Glutamatergic neuron (in vitro differentiated cells): ENCODE measurements around the gene TRAK1. TPM values are rescaled to one million over a fixed set of nuclear protein-coding genes. Genes with fewer than 3 reads are reported as not detected.
A peak's percentile ranks its signal among the peaks of the same experiment; 100 is the strongest.
"Not testable (repeated sequence)": the region's sequence is repeated elsewhere in the genome, so short reads cannot be mapped to it uniquely, and the experiment has no call there.

Experiments used
- DNase-seq: peaks from one replicate; pipeline ENCODE4 v3.0.0; 2022
- H3K27ac Mint-ChIP-seq: one replicate; pipeline ENCODE4 v1.8.0; 2020; ENCODE audit warnings: mild to moderate bottlenecking, mixed read lengths, inconsistent platforms; ENCODE audit not compliant: unreplicated experiment
- H3K27me3 Mint-ChIP-seq: one replicate; pipeline ENCODE4 v1.8.0; 2020; ENCODE audit warnings: mild to moderate bottlenecking, moderate library complexity, mixed read lengths, inconsistent platforms; ENCODE audit not compliant: unreplicated experiment
- H3K36me3 Mint-ChIP-seq: one replicate; pipeline ENCODE4 v1.8.0; 2020; ENCODE audit warnings: mild to moderate bottlenecking, mixed read lengths, inconsistent platforms; ENCODE audit not compliant: unreplicated experiment
- H3K4me1 Mint-ChIP-seq: one replicate; pipeline ENCODE4 v1.8.0; 2020; ENCODE audit warnings: mild to moderate bottlenecking, low read depth, mixed read lengths, inconsistent platforms; ENCODE audit not compliant: unreplicated experiment
- H3K4me3 Mint-ChIP-seq: one replicate; pipeline ENCODE4 v1.8.0; 2020; ENCODE audit warnings: mild to moderate bottlenecking, mixed read lengths, inconsistent platforms; ENCODE audit not compliant: unreplicated experiment
- H3K9me3 Mint-ChIP-seq: one replicate; pipeline ENCODE4 v1.8.0; 2020; ENCODE audit warnings: mild to moderate bottlenecking, moderate library complexity, mixed read lengths, inconsistent platforms; ENCODE audit not compliant: unreplicated experiment
- CTCF ChIP-seq: fragments of 200-600 bp; sonication (generic); IDR thresholded peaks from one replicate; pipeline ENCODE4 v1.5.0; 2021; ENCODE audit not compliant: partially characterized antibody, unreplicated experiment
- long read RNA-seq: library from polyadenylated mRNA; unstranded; transcript quantifications from one replicate; pipeline ENCODE4 v2.0.0, GENCODE V29; 2020; ENCODE audit not compliant: unreplicated experiment
- total RNA-seq: library from RNA; stranded (reverse); fragmentation: NEBNext Ultra II Directional; extraction: Animal tissue kit (Norgen Biotek cat#: 25700); gene quantifications from one replicate; pipeline ENCODE4 v1.2.1, GENCODE V29; 2021; ENCODE audit not compliant: unreplicated experiment

Gene TRAK1
- total RNA-seq = 308 TPM
- long read RNA-seq, partial matches to known transcripts = 18 of 33 reads
- long read RNA-seq, other reads (novel, unspliced or antisense) = 15 of 33 reads

GRCh38 chr3:42090973-42091731 lies at the start of gene TRAK1:
TSS of gene TRAK1 (plus strand) at chr3:42091357. CDS start at chr3:42091470, 113 bp downstream.
- Mint-ChIP-seq H3K36me3 (peaks cover 18% of the 10 kb centered on the region), H3K4me3 (peak within 1 kb of the TSS; percentile 69), H3K27ac (peak within 1 kb of the TSS; percentile 75), H3K4me1 (peaks cover 63% of the 10 kb centered on the region), H3K27me3 (peaks cover 16% of the 10 kb centered on the region), H3K9me3 (peaks cover 43% of the 10 kb centered on the region)
- TF ChIP-seq CTCF = no peak
- no peak for DNase-seq

- TF ChIP-seq CTCF = no peak
- Mint-ChIP-seq H3K27ac (peak overlapping the region; percentile 100), H3K4me3 (peak overlapping the region; percentile 86), H3K27me3 (peaks cover 9% of the 10 kb centered on the region), H3K9me3 (peaks cover 17% of the 10 kb centered on the region), H3K4me1 (peaks cover 58% of the 10 kb centered on the region), H3K36me3 (peaks cover 2% of the 10 kb centered on the region)
- DNase-seq = no peak
Measured at GRCh38 chr3:42042747-42043098, 48.4 kb upstream of the TRAK1 start.

GRCh38 chr3:42043099-42043813 lies 47.9 kb upstream of the TRAK1 start:
- no peaks in the 10 kb centered on the region for H3K36me3 Mint-ChIP-seq
- H3K27me3 Mint-ChIP-seq = peaks cover 9% of the 10 kb centered on the region
- peaks cover 57% of the 10 kb centered on the region for H3K4me1 Mint-ChIP-seq
- peak; percentile 77 for DNase-seq
- H3K4me3 Mint-ChIP-seq = peak overlapping the region; percentile 86
- H3K27ac Mint-ChIP-seq = peak overlapping the region; percentile 100
- no peak for TF ChIP-seq CTCF
- H3K9me3 Mint-ChIP-seq = peaks cover 17% of the 10 kb centered on the region

- DNase-seq = no peak
- peaks cover 13% of the 10 kb centered on the region for H3K27me3 Mint-ChIP-seq
- H3K36me3 Mint-ChIP-seq = no peaks in the 10 kb centered on the region
- no peak for TF ChIP-seq CTCF
- H3K4me1 Mint-ChIP-seq = peaks cover 60% of the 10 kb centered on the region
- peak overlapping the region; percentile 84 for H3K27ac Mint-ChIP-seq
- peak overlapping the region; percentile 6 for H3K4me3 Mint-ChIP-seq
- peaks cover 17% of the 10 kb centered on the region for H3K9me3 Mint-ChIP-seq
Measured at GRCh38 chr3:42045708-42046243, 45.4 kb upstream of the TRAK1 start.

- peaks cover 68% of the 10 kb centered on the region for H3K4me1 Mint-ChIP-seq
- H3K27ac Mint-ChIP-seq = peak overlapping the region; percentile 25
- DNase-seq, H3K36me3 Mint-ChIP-seq, H3K4me3 Mint-ChIP-seq: not testable (repeated sequence)
- peaks cover 25% of the 10 kb centered on the region for H3K9me3 Mint-ChIP-seq
- peaks cover 14% of the 10 kb centered on the region for H3K27me3 Mint-ChIP-seq
Measured at GRCh38 chr3:42048526-42048925, 42.6 kb upstream of the TRAK1 start.
